Type B pancreatic cell (in vitro differentiated cells): Measurements from ENCODE around the gene CNTN1. TPM values are rescaled to one million over a fixed set of nuclear protein-coding genes. Genes with fewer than 3 reads are reported as not detected.

ENCODE experiments used
- DNase-seq: peaks from one replicate; pipeline ENCODE4 v3.0.0; 2021; ENCODE audit warnings: mixed read lengths; ENCODE audit not compliant: unreplicated experiment; ENCODE audit errors: extremely low spot score
- H3K27ac Mint-ChIP-seq: 2 replicates; pipeline ENCODE4 v1.8.0; 2021; ENCODE audit warnings: mild to moderate bottlenecking, mixed read lengths
- H3K27me3 Mint-ChIP-seq: 2 replicates; pipeline ENCODE4 v1.8.0; 2021; ENCODE audit warnings: mixed read lengths
- H3K36me3 Mint-ChIP-seq: 2 replicates; pipeline ENCODE4 v1.8.0; 2021; ENCODE audit warnings: mixed read lengths
- H3K4me1 Mint-ChIP-seq: one replicate; pipeline ENCODE4 v1.8.0; 2021; ENCODE audit warnings: mixed read lengths; ENCODE audit not compliant: unreplicated experiment
- H3K4me3 Mint-ChIP-seq: 2 replicates; pipeline ENCODE4 v1.8.0; 2021; ENCODE audit warnings: mild to moderate bottlenecking, mixed read lengths
- H3K9me3 Mint-ChIP-seq: 2 replicates; pipeline ENCODE4 v1.8.0; 2021; ENCODE audit warnings: mixed read lengths
- CTCF ChIP-seq: fragments of 200-600 bp; sonication (generic); conservative IDR thresholded peaks from 2 replicates; pipeline ENCODE4 v1.5.0; 2021; ENCODE audit warnings: antibody characterized with exemption, mild to moderate bottlenecking
- total RNA-seq: library from RNA; stranded (reverse); gene quantifications from 2 replicates; pipeline ENCODE4 v1.2.1, GENCODE V29; 2021; ENCODE audit warnings: low replicate concordance

Gene CNTN1
- total RNA-seq, 1 donor from 2014 or later: 19.3 TPM

GRCh38 chr12:40697566-40698259 lies 5.5 kb downstream of the CNTN1 start:
- Mint-ChIP-seq H3K27me3 (peaks cover 32% of the 10 kb centered on the region), H3K4me3 (peak overlapping the region; percentile 44), H3K36me3 (no peaks in the 10 kb centered on the region), H3K9me3 (no peaks in the 10 kb centered on the region), H3K4me1 (no peaks in the 10 kb centered on the region), H3K27ac (peak overlapping the region; percentile 73)
- no peak for DNase-seq
- TF ChIP-seq CTCF: no peak

DNA sequence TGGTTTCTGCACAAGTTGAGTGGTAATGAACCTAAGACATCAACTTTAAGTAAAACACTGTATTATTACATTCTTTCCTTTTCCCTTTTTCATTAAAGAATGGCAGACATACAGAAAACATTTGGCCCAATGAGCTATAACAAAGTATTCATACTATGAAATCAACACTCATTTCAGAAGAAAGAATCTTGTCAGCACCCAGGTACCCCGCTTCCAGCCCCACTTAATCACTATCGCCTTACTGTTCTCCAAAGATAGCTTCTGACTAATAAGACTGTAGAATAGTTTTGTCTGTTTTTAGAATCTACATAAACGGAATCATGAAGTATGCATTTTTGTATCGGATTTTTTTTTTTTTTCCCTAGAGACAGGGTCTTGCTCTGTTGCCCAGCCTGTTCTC lies 9.5 kb downstream of the CNTN1 start:
- Mint-ChIP-seq H3K36me3 (no peaks in the 10 kb centered on the region), H3K4me3 (no peak overlapping the region), H3K9me3 (no peaks in the 10 kb centered on the region), H3K27me3 (no peaks in the 10 kb centered on the region), H3K4me1 (no peaks in the 10 kb centered on the region), H3K27ac (no peak overlapping the region)
- TF ChIP-seq CTCF: no peak
- DNase-seq: no peak

- no peaks in the 10 kb centered on the region for H3K4me1 Mint-ChIP-seq
- no peak for TF ChIP-seq CTCF
- H3K4me3 Mint-ChIP-seq: no peak overlapping the region
These were observed 18.9 kb downstream of the CNTN1 start for GRCh38 chr12:40711121-40711520.

GRCh38 chr12:40714636-40715035 lies 22.4 kb downstream of the CNTN1 start:
- no peaks in the 10 kb centered on the region for H3K27me3 Mint-ChIP-seq
- DNase-seq: no peak
- H3K4me1 Mint-ChIP-seq: no peaks in the 10 kb centered on the region
- H3K36me3 Mint-ChIP-seq: no peaks in the 10 kb centered on the region
- no peak overlapping the region for H3K4me3 Mint-ChIP-seq
- H3K27ac Mint-ChIP-seq: no peak overlapping the region
- no peaks in the 10 kb centered on the region for H3K9me3 Mint-ChIP-seq
- TF ChIP-seq CTCF: no peak

More at GRCh38 chr12:40711121-40711520, 18.9 kb downstream of the CNTN1 start:
- H3K36me3 Mint-ChIP-seq: no peaks in the 10 kb centered on the region
- H3K27ac Mint-ChIP-seq: no peak overlapping the region
- no peak for DNase-seq
- H3K9me3 Mint-ChIP-seq: no peaks in the 10 kb centered on the region
- H3K27me3 Mint-ChIP-seq: no peaks in the 10 kb centered on the region

GRCh38 chr12:40716037-40716436 lies 23.8 kb downstream of the CNTN1 start:
- TF ChIP-seq CTCF: no peak
- Mint-ChIP-seq H3K27me3 (no peaks in the 10 kb centered on the region), H3K4me1 (no peaks in the 10 kb centered on the region), H3K4me3 (no peak overlapping the region), H3K9me3 (no peaks in the 10 kb centered on the region), H3K36me3 (no peaks in the 10 kb centered on the region), H3K27ac (no peak overlapping the region)
- DNase-seq: no peak

DNA sequence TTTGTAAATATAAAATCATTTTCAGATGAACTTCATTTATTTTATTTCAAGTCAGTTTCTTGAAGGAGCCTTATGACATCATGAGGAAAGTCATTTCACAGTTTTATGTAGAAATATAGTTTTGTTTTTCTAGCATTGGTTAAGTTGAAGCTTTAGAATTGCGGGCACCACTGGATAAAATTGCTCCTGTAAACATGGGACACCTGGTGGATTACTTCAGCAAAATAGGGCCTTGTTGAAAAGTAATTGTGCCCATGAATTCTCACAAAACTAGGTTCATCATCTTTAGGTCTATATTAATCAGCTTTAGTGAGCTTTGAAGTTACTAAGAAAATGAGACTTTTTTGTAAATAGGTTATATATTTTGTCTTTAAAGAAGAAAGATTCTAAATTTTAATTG lies 25.3 kb downstream of the CNTN1 start:
- Mint-ChIP-seq H3K27me3 (no peaks in the 10 kb centered on the region), H3K27ac (no peak overlapping the region), H3K9me3 (no peaks in the 10 kb centered on the region), H3K4me3 (no peak overlapping the region), H3K4me1 (no peaks in the 10 kb centered on the region), H3K36me3 (no peaks in the 10 kb centered on the region)
- DNase-seq: no peak
- TF ChIP-seq CTCF: no peak
